ENCODE results near the gene EPN3.

Gene EPN3

GRCh38 chr17:50550661-50551432 lies 18.3 kb downstream of the EPN3 start:
- peak; percentile 70 for DNase-seq

- no peak for DNase-seq
These were observed 18.9 kb downstream of the EPN3 start for GRCh38 chr17:50551433-50551815.

GRCh38 chr17:50551884-50552283 lies 19.3 kb downstream of the EPN3 start:
- no peak for DNase-seq

GRCh38 chr17:50554201-50554600 lies 21.7 kb downstream of the EPN3 start:
- no peak for DNase-seq

GRCh38 chr17:50556803-50557202 lies 24.3 kb downstream of the EPN3 start:
- peak; percentile 85 for DNase-seq

GRCh38 chr17:50557630-50558029 lies 25.1 kb downstream of the EPN3 start:
- DNase-seq: no peak

- no peak for DNase-seq
These were observed 25.6 kb downstream of the EPN3 start for GRCh38 chr17:50558091-50558490.

- DNase-seq: no peak
These were observed 26.0 kb downstream of the EPN3 start for GRCh38 chr17:50558581-50558940.

GRCh38 chr17:50558941-50559614 lies 26.5 kb downstream of the EPN3 start:
- DNase-seq: no peak

- DNase-seq: peak; percentile 29
These were observed 27.2 kb downstream of the EPN3 start for GRCh38 chr17:50559674-50560184.

- peak; percentile 92 for DNase-seq
These were observed 27.8 kb downstream of the EPN3 start, which contains the start of gene CACNA1G for GRCh38 chr17:50560185-50560824. TSS of gene CACNA1G (plus strand) at chr17:50560715. CDS start at chr17:50561460, 745 bp downstream.

GRCh38 chr17:50560931-50561745 lies 28.6 kb downstream of the EPN3 start:
- no peak for DNase-seq

GRCh38 chr17:50561746-50562141 lies 29.2 kb downstream of the EPN3 start:
- DNase-seq: no peak

- DNase-seq: no peak
These were observed 29.9 kb downstream of the EPN3 start for GRCh38 chr17:50562242-50563091.

- no peak for DNase-seq
These were observed 30.6 kb downstream of the EPN3 start for GRCh38 chr17:50563092-50563511.

- DNase-seq: no peak
These were observed 32.4 kb downstream of the EPN3 start for GRCh38 chr17:50564916-50565315.

- no peak for DNase-seq
These were observed 33.1 kb downstream of the EPN3 start for GRCh38 chr17:50565402-50566350.

- no peak for DNase-seq
These were observed 34.4 kb downstream of the EPN3 start for GRCh38 chr17:50566886-50567285.

GRCh38 chr17:50568659-50569058 lies 36.1 kb downstream of the EPN3 start:
- no peak for DNase-seq

GRCh38 chr17:50569592-50569991 lies 37.1 kb downstream of the EPN3 start:
- no peak for DNase-seq

GRCh38 chr17:50570032-50570431 lies 37.5 kb downstream of the EPN3 start:
- DNase-seq: no peak
